NT2/D1 (cell line): ENCODE results near the gene MOV10.

Experiments used
- YY1 ChIP-seq: IDR thresholded peaks from 2 replicates; pipeline ENCODE4 v1.6.1; 2011; ENCODE audit not compliant: insufficient read length, insufficient read depth
- ZNF274 ChIP-seq: IDR thresholded peaks from 2 replicates; pipeline ENCODE4 v1.6.1; 2011; ENCODE audit warnings: mild to moderate bottlenecking, low read depth, low read length

GRCh38 chr1:112674440-112674985, at the start of gene MOV10:
- no peak for TF ChIP-seq YY1
- no peak for TF ChIP-seq ZNF274
